ENCODE data around the gene CNPY3. TPM values are rescaled to one million over a fixed set of nuclear protein-coding genes. Genes with fewer than 3 reads are reported as not detected.

Gene CNPY3
- total and polyA plus RNA-seq, 2 of the 13 experiments (the other 11 are each of a cell fraction or from before 2014, with no cell fraction given): 42.3 to 60.2 TPM

GRCh38 chr6:42962096-42962495 is 32.8 kb downstream of the CNPY3 start:
- no peak for ATAC-seq
- Histone ChIP-seq H3K27ac (ENCODE audit: extremely low read length, insufficient read depth, low read length) (no peak overlapping the region), H2AFZ (ENCODE audit: low read length) (no peak overlapping the region), H3K4me2 (ENCODE audit: low read depth, low read length) (no peak overlapping the region), H3K4me1 (ENCODE audit: insufficient read depth, low read length) (peaks cover 33% of the 10 kb centered on the region), H3K79me2 (ENCODE audit: insufficient read depth, low read length) (no peaks in the 10 kb centered on the region), H3K27me3 (ENCODE audit: control insufficient read depth in 1 of 2, insufficient read depth in 2 of 2, low read length in 2 of 2) (no peaks in the 10 kb centered on the region; a peak in 1 of 5 replicates), H3K9me3 (ENCODE audit: low read length) (no peaks in the 10 kb centered on the region), H4K20me1 (ENCODE audit: insufficient read depth, low read length) (no peaks in the 10 kb centered on the region), H3K36me3 (replicated peaks in 1 of 2; ENCODE audit: control insufficient read depth in 1 of 2, insufficient read depth in 2 of 2, low read length in 2 of 2) (0 out of 5 replicates have a peak, but pooled peaks cover 0 to 1% of the 10 kb centered on the region in 2 experiments), H3K4me3 (replicated peaks in 1 of 3; ENCODE audit: insufficient read depth in 1 of 3, low read depth in 2 of 3, low read length in 3 of 3) (no peak overlapping the region), H3K9ac (ENCODE audit: insufficient read depth, low read depth, low read length) (no peak overlapping the region)
- ChIA-PET POLR2A (interaction anchor here (0.7 to 4.3 kb wide), 3 partner anchors 23 to 213 kb away, joined by 3 to 36 read pairs (median 13); partner anchors contain the start of gene CNPY3), CTCF (ENCODE audit: low intra/inter-chr PET ratio, low total read pairs) (no interaction called here)
- BruUV-seq (replicated peaks): no TSS peak
- no peak for DNase-seq (ENCODE audit: low spot score)
- TF ChIP-seq UBTF (CRISPR knock-in tag; IDR thresholded peaks at IDR 0.05) (no peak), ZNF331 (CRISPR knock-in tag; IDR thresholded peaks at IDR 0.05) (no peak), ONECUT2 (CRISPR knock-in tag; IDR thresholded peaks at IDR 0.05) (no peak), NR1H2 (CRISPR knock-in tag; IDR thresholded peaks at IDR 0.05; ENCODE audit: borderline replicate concordance, low read depth) (no peak), ZNF878 (CRISPR knock-in tag; IDR thresholded peaks at IDR 0.05) (no peak), KMT2B (CRISPR knock-in tag; IDR thresholded peaks at IDR 0.05) (no peak), MXI1 (IDR thresholded peaks at IDR 0.05; ENCODE audit: borderline replicate concordance, low read depth, low read length) (no peak), TARDBP (CRISPR knock-in tag; IDR thresholded peaks at IDR 0.05) (no peak), MZF1 (CRISPR knock-in tag; IDR thresholded peaks at IDR 0.05; ENCODE audit: borderline replicate concordance) (no peak), FOXC1 (CRISPR knock-in tag; IDR thresholded peaks at IDR 0.05; ENCODE audit: borderline replicate concordance) (no peak)
- in situ Hi-C loops (cut with HindIII; ENCODE audit: extremely low pct_ligation_motif_present, low pct_unique_long_range_greater_than_20kb) (no loop called here), intact Hi-C loops (cut with micrococcal nuclease; ENCODE audit: unreplicated experiment) (loop anchor here (5.0 kb wide), 1 partner anchor 50 kb away; the partner anchor contains the start of genes KLHDC3 and MEA1)
- 91% methylated on average over 12 of the region's 12 CpGs for WGBS (ENCODE audit: low lambda C conversion rate)
- no peak for FAIRE-seq
